ENCODE measurements around the gene GRN. TPM values are rescaled to one million over a fixed set of nuclear protein-coding genes. Genes with fewer than 3 reads are reported as not detected.
A peak's percentile ranks its signal among the peaks of the same experiment; 100 is the strongest.

Gene GRN
- total RNA-seq, 1 experiment from 2014 or later = 127 TPM

DNA sequence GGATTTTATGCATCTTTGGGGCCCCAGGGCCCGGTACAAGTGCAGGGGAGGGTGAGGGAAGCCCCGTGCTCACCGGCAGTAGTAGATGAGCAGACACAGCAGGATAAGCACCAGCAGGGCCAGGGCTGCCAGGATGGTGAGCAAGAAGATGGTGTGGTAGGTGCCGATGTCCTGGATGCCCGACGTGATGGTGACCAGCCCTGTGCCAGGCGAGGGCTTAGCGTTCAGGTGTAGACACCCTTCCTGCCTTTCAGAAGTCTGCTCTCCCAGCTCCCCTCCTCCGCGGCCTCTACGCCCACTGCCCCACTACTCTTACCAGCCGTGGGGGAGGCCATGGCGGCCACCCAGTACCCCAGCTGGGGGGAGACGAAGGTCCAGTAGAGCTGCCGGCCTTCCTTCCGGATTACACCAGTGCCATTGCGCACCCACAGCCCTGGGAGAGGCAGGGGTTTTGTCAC is 10.6 kb downstream of the GRN start:
- Mint-ChIP-seq H3K27me3 (ENCODE audit: low read depth) (peaks cover 5% of the 10 kb centered on the region; the same call in 1 of the 2 replicates), H3K36me3 (ENCODE audit: insufficient read depth in 1 of 3, low read depth in 3 of 3) (peaks cover 3 to 28% (median 14%) of the 10 kb centered on the region in 3 experiments; a peak in 6 of 7 replicates), H3K4me1 (peaks cover 6 to 23% of the 10 kb centered on the region in 2 experiments), H3K4me3 (peak overlapping the region in 1 of 2 experiments; percentile 52; a peak in 2 of 5 replicates), H3K27ac (no peak overlapping the region), H3K9me3 (no peaks in the 10 kb centered on the region; a peak in 1 of 5 replicates)
- H2BK5ac ChIP-seq (ENCODE audit: insufficient read length, low read length) = no peak overlapping the region
- no peak overlapping the region for H3K27ac ChIP-seq (ENCODE audit: insufficient read length, low read depth, low read length)
- peaks cover under 1% of the 10 kb centered on the region; the same call in 1 of the 2 replicates for H3K4me1 ChIP-seq (ENCODE audit: insufficient read depth, low read length)
- H3K23me2 ChIP-seq (ENCODE audit: insufficient read length, low read depth, low read length, poor library complexity, severe bottlenecking) = peaks cover 3% of the 10 kb centered on the region
- H3K18ac ChIP-seq (ENCODE audit: insufficient read length, low read depth, low read length) = no peak overlapping the region
- DNase-seq = no peak
- H3K9ac ChIP-seq (ENCODE audit: extremely low read depth, insufficient read length, low read length) = no peak overlapping the region
- no peak overlapping the region for H3K56ac ChIP-seq (ENCODE audit: insufficient read length, low read depth, low read length)
- H3K4ac ChIP-seq (ENCODE audit: low read depth, low read length) = no peak overlapping the region
- WGBS (ENCODE audit: extremely low coverage, insufficient read length, low lambda C conversion rate) = no CpG with 5 or more reads among the region's 17 CpGs
- no peak overlapping the region for H4K8ac ChIP-seq (replicated peaks; ENCODE audit: insufficient read length, low read depth, low read length)
- no peak overlapping the region for H3T11ph ChIP-seq (ENCODE audit: low read length)
- H2AFZ ChIP-seq (ENCODE audit: low read length) = no peak overlapping the region
- no peaks in the 10 kb centered on the region for H4K20me1 ChIP-seq (ENCODE audit: control insufficient read depth, insufficient read depth, insufficient read length)
- H3K79me1 ChIP-seq (ENCODE audit: insufficient read depth, low read depth, low read length, poor library complexity, severe bottlenecking) = no peaks in the 10 kb centered on the region
- H3K14ac ChIP-seq (ENCODE audit: insufficient read depth, low read length) = no peak overlapping the region
- no peak overlapping the region for H4K5ac ChIP-seq (ENCODE audit: insufficient read length, low read depth, low read length)
- no peak overlapping the region for H2BK15ac ChIP-seq (ENCODE audit: low read depth, low read length)
- no peak overlapping the region for H3K4me2 ChIP-seq (ENCODE audit: insufficient read depth, insufficient read length, low read length)
- H2BK20ac ChIP-seq (ENCODE audit: low read depth, low read length, poor library complexity, severe bottlenecking) = no peak overlapping the region
- no peaks in the 10 kb centered on the region for H3K27me3 ChIP-seq (ENCODE audit: insufficient read depth, low read length)
- H3K79me2 ChIP-seq (ENCODE audit: insufficient read depth, low read length) = no peaks in the 10 kb centered on the region
- H2AK5ac ChIP-seq (ENCODE audit: insufficient read length, low read length) = no peak overlapping the region
- H3K23ac ChIP-seq (ENCODE audit: insufficient read length, low read depth, low read length) = no peak overlapping the region
- H2BK120ac ChIP-seq (ENCODE audit: low read depth, low read length, poor library complexity, severe bottlenecking) = no peak overlapping the region
- TF ChIP-seq, protein P1, sequence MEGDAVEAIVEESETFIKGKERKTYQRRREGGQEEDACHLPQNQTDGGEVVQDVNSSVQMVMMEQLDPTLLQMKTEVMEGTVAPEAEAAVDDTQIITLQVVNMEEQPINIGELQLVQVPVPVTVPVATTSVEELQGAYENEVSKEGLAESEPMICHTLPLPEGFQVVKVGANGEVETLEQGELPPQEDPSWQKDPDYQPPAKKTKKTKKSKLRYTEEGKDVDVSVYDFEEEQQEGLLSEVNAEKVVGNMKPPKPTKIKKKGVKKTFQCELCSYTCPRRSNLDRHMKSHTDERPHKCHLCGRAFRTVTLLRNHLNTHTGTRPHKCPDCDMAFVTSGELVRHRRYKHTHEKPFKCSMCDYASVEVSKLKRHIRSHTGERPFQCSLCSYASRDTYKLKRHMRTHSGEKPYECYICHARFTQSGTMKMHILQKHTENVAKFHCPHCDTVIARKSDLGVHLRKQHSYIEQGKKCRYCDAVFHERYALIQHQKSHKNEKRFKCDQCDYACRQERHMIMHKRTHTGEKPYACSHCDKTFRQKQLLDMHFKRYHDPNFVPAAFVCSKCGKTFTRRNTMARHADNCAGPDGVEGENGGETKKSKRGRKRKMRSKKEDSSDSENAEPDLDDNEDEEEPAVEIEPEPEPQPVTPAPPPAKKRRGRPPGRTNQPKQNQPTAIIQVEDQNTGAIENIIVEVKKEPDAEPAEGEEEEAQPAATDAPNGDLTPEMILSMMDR (conservative IDR thresholded peaks at IDR 0.05) = no peak
- no peaks in the 10 kb centered on the region for H3K9me3 ChIP-seq (ENCODE audit: control insufficient read depth, low read depth, low read length)
- H4K91ac ChIP-seq (ENCODE audit: insufficient read length, low read depth, low read length) = no peak overlapping the region
- no peak overlapping the region for H2BK12ac ChIP-seq (ENCODE audit: insufficient read length, low read depth, low read length)

All from H9 (cell line).